Fibroblast of mammary gland (primary cell): Measurements from ENCODE around the gene ERMARD.
A peak's percentile ranks its signal among the peaks of the same experiment; 100 is the strongest.

Experiments
- DNase-seq: peaks from one replicate; pipeline ENCODE4 v3.0.0-alpha.2; 2010; ENCODE audit warnings: low read depth
- H3K4me3 ChIP-seq: 2 replicates; pipeline ENCODE4 v1.5.1; 2011; ENCODE audit warnings: low read depth, mild to moderate bottlenecking, low read length, moderate library complexity; ENCODE audit not compliant: control insufficient read depth
- TF ChIP-seq, protein P1 (sequence below): conservative IDR thresholded peaks from 2 replicates; pipeline ENCODE4 v1.5.1; 2011; ENCODE audit warnings: low read depth, low read length, inconsistent platforms; ENCODE audit not compliant: control insufficient read depth, insufficient read depth

ERMARD gene

DNA sequence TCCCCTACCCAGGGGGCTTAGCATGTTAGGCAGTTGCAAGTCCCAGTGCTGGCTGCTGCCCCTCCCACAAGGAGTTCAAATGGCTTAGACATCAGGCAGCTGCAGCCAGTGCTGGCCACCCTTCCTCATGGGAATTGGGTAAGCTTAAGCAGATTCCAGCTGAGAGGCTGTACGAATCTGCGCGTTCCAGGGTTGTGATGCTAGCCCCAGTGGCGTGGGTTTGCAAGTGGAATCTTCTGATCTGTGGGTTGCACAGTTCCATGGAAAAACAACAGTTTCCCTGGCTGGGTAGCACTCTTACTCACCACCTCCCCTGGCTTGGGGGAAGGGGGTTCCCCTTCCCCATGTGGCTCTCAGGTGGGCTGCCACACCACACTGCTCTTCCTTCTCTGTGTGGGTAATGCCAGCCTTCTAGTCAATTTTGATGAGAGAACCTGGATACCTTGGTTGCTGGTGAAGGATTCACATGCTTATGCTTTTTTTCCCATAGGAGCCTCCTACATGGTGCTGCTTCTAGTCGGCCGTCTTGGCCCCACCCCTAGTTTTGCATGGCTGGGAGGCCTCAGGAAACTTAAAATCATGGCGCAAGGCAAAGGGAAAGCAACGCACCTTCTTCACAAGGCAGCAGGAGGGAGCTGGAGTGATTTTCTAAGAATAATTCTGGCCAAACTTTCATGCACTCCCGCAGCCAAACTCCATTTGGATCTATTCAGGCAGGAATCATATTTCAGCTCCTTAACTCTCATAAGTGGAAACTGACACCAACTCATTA, 13.0 kb upstream of the ERMARD start:
- TF ChIP-seq, protein P1, sequence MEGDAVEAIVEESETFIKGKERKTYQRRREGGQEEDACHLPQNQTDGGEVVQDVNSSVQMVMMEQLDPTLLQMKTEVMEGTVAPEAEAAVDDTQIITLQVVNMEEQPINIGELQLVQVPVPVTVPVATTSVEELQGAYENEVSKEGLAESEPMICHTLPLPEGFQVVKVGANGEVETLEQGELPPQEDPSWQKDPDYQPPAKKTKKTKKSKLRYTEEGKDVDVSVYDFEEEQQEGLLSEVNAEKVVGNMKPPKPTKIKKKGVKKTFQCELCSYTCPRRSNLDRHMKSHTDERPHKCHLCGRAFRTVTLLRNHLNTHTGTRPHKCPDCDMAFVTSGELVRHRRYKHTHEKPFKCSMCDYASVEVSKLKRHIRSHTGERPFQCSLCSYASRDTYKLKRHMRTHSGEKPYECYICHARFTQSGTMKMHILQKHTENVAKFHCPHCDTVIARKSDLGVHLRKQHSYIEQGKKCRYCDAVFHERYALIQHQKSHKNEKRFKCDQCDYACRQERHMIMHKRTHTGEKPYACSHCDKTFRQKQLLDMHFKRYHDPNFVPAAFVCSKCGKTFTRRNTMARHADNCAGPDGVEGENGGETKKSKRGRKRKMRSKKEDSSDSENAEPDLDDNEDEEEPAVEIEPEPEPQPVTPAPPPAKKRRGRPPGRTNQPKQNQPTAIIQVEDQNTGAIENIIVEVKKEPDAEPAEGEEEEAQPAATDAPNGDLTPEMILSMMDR: no peak
- peak; percentile 70 for DNase-seq
- no peak overlapping the region for H3K4me3 ChIP-seq

DNA sequence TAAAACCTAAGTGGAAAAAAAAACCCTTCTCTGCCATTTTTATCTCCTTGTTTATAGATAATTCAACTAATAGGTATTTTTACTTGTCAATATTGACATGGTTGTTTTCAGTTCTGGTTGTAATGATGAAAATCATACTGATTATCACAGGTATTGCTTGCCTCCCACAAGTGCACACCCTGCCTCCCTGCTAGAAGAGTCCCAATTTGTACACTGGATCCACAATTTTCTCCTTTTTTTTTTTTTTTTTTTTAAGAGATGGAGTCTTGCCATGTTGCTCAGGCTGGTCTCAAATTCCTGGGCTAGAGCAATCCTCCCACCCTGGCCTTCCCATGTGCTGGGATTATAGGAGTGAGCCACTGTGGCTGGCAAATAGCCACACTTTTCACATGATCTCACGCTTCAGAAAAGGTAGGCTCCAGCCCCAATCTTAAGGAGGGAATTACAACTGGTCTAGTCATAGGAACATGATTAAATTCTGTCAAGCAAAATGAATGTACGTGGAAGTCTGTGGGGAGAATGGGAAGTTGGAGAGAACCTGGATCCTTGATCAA, 12.4 kb upstream of the ERMARD start:
- TF ChIP-seq, protein P1: no peak
- no peak for DNase-seq
- H3K4me3 ChIP-seq: no peak overlapping the region

DNA sequence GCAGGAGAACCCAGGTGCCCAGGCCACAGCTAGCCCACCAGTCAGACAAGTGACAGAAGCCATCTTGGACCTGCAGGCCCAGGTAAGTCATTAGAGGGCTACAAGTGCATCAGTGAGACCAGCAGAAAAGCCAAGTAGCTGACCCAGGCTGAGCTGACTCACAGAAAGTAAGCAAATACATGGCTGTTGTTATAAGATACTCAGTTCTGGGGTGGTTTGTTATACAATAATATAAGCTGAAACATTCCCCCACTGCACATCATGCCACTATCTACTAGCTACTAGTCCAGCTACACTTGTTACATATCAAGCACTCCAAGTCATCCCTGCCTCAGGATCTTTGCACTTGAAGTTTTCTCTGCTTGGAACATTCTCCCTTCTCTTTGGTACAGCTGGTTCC, 10.1 kb upstream of the ERMARD start:
- TF ChIP-seq, protein P1: no peak
- no peak for DNase-seq
- H3K4me3 ChIP-seq: no peak overlapping the region

DNA sequence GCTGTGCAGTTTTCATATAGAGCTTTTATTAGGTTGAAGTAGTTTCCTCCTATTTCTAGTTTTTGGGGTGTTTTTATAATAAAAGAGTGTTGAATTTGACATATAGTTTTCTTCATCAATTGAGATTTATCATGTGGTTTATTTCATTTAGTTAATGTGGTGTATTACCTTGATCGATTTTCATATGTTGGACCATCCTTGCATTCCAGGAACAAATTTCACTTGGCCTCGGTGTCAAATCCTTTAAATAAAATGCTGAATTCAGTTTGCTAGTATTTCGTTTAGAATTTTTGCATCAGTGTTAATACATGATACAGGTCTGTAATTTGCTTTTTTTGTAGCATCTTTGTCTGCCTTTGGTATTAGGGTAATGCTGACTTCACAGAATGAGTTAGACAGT, 6.0 kb upstream of the ERMARD start:
- no peak for DNase-seq
- TF ChIP-seq, protein P1: no peak
- H3K4me3 ChIP-seq: no peak overlapping the region

DNA sequence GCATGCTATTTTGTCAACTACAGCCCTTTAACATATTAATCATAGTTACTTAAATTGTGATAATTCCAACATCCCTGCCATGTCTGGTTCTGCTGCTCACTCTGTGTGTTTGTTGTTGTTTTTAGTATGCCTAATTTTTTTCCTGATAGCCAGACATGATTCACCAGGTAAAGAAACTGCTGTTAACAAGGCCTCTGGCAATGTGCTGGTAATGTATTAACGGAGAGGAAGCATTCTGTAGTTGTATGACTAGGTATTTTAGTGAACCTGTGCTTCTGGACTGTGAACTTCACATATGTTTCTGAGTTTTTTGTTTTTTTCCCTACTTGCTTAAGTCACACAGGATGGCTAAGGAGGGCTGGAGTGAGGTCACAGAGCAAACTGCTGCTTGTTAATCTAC, 4.9 kb upstream of the ERMARD start:
- DNase-seq: no peak
- H3K4me3 ChIP-seq: no peak overlapping the region
- TF ChIP-seq, protein P1: no peak

DNA sequence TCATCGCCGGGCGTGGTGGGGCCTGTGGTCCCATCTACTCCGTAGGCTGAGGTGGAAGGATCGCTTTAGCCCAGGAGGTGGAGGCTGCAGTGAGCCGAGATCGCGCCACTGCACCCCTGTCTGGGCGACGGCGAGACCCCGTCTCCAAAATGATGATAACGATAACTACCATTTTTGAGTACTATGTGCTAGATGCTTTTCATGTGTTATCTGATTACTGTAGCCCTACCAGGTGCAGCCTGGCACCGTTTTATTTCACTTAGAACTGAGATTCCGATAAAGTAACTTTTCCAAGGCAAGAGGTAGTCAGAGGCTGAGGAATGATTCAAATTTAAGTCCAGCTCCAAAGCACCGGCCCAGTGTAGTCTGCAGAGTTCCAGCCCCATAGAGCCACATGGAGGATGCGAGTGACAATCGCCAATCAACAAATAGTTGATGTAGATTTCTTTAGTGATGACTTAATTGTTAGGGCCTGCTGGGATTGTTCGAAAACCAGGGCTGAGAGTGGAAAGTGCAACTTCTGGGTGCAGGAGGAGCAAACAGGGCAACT, 727 bp downstream of the ERMARD start:
- TF ChIP-seq, protein P1: no peak
- peak; percentile 6 for DNase-seq
- H3K4me3 ChIP-seq: peak overlapping the region; percentile 92
